ENCODE data around the gene ZBTB24.

DNA sequence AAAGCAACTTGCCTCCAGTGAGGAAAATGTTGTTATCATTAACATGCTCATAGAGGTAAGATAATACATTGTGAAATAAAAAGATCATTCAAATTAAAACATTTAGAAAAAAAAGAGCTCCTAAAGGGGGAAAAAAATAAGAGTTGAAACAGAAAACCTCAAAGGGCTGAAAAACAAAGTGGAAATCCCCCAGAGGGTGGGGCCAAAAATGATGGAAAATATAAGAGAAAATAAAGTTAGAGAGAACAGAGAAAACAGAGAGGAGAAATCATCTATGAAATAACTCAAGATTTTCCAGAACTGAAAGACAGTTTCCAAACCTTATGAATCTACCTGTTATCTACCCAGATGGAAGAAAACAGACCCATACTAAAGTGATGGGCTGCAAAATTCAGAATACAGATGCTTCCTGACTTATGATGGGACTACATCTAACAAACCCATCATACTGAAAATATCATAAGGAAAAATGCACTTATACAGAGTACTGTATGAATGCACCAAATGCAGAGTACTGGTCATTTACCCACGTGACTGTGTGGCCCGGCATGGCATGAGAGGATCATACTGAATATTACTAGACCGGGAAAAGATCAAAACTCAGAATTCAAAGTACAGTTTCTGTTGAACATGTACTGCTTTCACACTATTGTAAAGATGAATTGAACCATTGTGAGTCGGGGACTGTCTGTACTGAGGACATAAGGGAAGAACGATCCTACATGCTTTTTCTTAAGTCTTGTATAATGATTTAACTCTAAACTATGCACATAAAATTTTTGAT is 4.0 kb downstream of the ZBTB24 start:
- TF ChIP-seq, protein P1, sequence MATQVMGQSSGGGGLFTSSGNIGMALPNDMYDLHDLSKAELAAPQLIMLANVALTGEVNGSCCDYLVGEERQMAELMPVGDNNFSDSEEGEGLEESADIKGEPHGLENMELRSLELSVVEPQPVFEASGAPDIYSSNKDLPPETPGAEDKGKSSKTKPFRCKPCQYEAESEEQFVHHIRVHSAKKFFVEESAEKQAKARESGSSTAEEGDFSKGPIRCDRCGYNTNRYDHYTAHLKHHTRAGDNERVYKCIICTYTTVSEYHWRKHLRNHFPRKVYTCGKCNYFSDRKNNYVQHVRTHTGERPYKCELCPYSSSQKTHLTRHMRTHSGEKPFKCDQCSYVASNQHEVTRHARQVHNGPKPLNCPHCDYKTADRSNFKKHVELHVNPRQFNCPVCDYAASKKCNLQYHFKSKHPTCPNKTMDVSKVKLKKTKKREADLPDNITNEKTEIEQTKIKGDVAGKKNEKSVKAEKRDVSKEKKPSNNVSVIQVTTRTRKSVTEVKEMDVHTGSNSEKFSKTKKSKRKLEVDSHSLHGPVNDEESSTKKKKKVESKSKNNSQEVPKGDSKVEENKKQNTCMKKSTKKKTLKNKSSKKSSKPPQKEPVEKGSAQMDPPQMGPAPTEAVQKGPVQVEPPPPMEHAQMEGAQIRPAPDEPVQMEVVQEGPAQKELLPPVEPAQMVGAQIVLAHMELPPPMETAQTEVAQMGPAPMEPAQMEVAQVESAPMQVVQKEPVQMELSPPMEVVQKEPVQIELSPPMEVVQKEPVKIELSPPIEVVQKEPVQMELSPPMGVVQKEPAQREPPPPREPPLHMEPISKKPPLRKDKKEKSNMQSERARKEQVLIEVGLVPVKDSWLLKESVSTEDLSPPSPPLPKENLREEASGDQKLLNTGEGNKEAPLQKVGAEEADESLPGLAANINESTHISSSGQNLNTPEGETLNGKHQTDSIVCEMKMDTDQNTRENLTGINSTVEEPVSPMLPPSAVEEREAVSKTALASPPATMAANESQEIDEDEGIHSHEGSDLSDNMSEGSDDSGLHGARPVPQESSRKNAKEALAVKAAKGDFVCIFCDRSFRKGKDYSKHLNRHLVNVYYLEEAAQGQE (IDR thresholded peaks at IDR 0.05; ENCODE audit: low read depth), result no peak
- TF ChIP-seq, protein P2, sequence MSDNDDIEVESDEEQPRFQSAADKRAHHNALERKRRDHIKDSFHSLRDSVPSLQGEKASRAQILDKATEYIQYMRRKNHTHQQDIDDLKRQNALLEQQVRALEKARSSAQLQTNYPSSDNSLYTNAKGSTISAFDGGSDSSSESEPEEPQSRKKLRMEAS (IDR thresholded peaks at IDR 0.05), result no peak
- TF ChIP-seq EP300 (IDR thresholded peaks at IDR 0.05; ENCODE audit: borderline replicate concordance), result no peak
- TF ChIP-seq CREB1 (IDR thresholded peaks at IDR 0.05; ENCODE audit: low read depth), result no peak
